ENCODE data around the gene XPOT.

The XPOT gene

DNA sequence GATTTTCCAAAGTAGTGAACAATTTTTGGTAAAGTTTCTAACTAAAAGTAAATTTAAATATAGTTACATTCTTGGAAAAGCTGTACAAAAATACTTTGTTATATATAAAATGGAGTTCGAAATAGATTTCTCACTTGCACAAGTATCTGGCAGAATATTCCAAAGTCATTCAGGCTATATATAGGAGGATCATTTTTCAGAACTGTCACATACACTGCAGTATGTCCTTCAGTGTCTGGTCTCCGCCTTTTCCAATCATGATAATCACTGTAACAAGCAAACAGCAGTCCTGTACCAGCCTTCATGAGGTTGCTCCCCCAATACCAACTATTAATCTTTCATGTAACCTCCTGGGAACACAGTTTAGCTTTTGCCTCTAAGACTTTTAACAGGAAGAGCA, 66.3 kb downstream of the XPOT start:
- DNase-seq: no peak

- DNase-seq: no peak
Measured at GRCh38 chr12:64473176-64473575, 69.0 kb downstream of the XPOT start.

DNA sequence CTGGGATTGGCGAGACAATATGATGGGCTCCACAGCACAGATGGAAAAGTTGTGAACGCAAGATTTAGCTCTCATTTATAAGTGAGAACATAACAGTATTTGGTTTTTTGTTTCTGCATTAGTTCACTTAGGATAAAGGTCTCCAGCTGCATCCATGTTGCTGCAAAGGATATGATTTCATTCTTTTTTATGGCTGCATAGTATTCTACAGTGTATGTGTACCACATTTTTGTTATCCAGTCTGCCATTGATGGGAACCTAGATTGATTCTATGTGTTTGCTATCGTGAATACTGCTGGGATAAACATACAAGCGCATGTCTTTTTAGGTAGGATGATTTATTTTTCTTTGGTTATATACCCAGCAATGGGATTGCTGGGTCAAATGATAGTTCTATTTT, 71.3 kb downstream of the XPOT start:
- DNase-seq: no peak

GRCh38 chr12:64476844-64477243, 72.7 kb downstream of the XPOT start:
- no peak for DNase-seq

GRCh38 chr12:64478661-64479060, 74.5 kb downstream of the XPOT start:
- DNase-seq: no peak

DNA sequence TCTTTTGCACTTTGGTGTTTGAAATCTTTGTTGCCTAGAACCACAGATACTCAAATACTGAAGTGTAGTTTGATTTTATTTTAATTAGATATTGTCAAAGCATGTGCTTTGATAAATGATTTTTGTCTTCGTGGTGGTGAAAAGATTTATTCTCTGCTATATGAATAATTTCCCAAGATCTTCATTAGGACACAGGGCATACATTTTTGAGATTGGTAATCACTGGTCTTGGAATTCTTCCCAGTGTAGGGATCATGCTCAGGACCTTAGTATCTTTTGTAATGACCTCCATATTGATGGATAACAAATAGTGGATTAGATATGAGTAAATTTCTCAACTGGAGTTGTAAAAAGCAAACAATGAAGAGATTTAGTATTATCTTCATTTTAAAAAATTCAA, 76.0 kb downstream of the XPOT start:
- no peak for DNase-seq

DNA sequence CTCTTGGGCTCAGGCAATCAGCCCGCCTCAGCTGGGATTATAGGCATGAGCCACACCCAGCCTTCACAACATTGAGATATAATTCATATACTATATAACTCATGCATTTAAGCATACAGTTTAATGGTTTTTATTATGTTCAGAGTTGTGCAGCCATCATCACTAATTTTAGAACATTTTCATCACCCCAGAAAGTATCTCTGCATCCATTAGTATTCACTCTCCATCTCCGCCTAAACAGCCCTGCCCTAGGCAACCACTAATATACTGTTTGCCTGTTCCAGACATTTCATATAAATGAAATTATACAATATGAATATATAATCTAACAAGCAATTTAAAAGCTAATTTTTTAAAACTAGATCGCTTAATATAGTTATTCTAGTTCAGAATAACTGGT, 82.5 kb downstream of the XPOT start:
- no peak for DNase-seq

DNA sequence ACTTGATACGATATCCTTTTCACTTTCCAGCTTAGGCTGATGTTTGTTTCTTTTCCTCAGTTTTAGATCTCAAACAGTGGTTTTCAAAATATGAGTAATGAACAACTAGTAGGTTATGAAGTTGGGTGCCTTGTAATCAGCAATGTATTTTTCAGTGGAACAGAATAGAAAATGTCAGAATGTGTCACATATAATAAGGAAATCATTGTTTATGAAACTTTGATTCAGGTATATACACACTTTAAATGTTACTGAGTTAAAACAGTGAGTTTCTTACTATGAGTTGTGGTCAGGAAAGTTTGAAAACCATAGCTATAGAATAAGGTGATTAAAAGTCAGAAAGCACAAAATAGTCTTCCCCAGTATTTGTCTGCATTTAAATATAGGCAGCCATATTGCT, 87.5 kb downstream of the XPOT start:
- no peak for DNase-seq

DNA sequence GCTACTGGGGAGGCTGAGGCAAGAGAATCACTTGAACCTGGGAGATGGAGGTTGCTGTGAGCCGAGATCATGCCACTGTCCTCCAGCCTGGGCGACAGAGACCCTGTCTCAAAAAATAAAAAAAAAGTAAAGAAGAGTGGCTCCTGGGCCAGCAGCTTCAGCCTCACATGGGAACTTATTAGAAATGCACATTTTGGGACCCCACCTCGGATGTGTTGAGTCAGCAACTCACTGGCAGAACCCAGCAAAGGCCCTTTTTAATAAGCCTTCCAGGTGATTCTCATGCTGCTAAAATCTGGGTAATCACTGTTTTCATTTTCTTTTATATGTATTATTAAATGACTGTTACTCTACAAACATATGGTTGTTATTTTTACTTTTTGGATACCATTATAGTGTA, 89.3 kb downstream of the XPOT start:
- DNase-seq: no peak

DNA sequence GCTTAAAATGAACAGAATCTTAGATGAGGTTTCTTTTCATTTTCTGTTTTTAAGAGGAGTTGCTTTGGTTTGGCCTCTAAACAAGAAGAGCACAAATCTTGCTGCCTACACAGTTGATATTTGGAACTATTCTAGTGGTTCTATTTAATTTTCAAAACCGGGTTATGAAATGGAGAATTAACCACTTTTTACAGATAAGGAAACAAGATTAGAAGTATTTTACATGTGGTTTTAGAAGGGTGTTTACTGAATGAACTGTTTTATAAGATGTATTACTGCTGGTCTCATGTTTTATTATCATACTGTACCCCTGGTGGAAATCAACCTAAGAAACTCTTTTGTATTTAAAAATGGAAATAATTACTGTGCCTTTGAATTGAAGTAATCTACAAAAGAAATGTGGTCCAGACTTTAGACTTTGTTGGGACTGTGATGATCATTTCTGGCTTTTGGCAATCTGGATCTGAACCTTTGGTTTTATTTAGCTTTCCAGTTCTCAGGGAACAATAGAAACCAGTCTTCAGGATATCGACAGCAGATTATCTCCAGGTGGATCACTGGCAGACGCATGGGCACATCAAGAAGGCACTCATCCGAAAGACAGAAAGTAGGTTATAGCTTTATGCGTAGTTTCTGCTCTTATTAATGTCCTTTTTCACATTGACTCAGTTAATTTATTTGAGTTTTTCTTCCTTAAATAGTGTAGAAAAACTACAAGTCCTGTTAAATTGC, 91.0 kb downstream of the XPOT start:
- DNase-seq: no peak

GRCh38 chr12:64496839-64497400, 92.7 kb downstream of the XPOT start:
- no peak for DNase-seq

DNA sequence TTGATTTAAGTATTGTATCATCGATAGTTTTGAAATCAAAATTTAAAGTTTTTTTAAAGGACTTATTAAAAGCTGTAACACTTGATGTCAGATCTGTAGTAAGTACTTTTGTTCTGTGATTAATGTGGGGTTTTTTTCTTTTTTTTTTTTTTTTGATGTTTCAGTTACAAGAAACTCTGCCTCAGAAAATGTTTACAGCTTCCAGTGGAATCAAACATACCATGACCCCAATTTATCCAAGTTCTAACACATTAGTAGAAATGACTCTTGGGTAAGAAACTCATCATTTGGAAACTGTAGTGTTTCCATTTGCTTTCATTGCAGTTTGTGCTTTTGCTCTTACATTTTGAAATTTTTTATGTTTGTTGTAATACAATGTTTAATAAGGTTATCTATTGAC, 93.3 kb downstream of the XPOT start:
- no peak for DNase-seq

- no peak for DNase-seq
Measured at GRCh38 chr12:64497903-64498302, 93.7 kb downstream of the XPOT start.

DNA sequence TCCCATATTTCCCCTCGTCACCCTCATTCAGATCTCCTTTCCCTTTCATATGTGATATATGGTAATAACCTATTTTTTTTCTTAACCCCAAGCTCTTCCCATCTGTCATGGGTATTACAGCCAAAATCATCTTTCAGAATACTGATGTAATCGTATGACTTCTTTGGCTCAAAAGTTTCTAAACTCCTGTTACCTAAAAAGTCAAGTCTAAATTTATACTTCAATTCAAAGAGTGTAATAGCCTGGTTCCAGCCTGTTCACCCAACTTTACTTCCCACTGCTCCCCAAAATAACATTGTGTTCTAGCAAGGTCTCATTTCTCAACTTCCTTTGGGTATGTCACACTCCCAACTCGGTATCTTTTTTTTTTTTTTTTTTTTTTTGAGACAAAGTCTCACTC, 96.2 kb downstream of the XPOT start:
- DNase-seq: no peak

Data from NCI-H226 (cell line).